Testis (tissue), 2 donors: Measurements from ENCODE around the gene C11orf98.

Experiments used
- POLR2A ChIP-seq: fragments of 450-650 bp; IDR thresholded peaks from one replicate; pipeline ENCODE4 v1.6.1; 2017; ENCODE audit warnings: antibody characterized with exemption, mild to moderate bottlenecking, moderate library complexity
- TF ChIP-seq, protein P1 (sequence below), 3 experiments: fragments of 450-650 bp in 2 of 3; fragments of 200-600 bp in 1 of 3; sonication (generic) in 1 of 3; IDR thresholded peaks; one replicate each; pipeline ENCODE4 v1.5.1; 2016 to 2019; ENCODE audit warnings: antibody characterized with exemption in 3 of 3, mild to moderate bottlenecking in 2 of 3, moderate library complexity in 1 of 3

DNA sequence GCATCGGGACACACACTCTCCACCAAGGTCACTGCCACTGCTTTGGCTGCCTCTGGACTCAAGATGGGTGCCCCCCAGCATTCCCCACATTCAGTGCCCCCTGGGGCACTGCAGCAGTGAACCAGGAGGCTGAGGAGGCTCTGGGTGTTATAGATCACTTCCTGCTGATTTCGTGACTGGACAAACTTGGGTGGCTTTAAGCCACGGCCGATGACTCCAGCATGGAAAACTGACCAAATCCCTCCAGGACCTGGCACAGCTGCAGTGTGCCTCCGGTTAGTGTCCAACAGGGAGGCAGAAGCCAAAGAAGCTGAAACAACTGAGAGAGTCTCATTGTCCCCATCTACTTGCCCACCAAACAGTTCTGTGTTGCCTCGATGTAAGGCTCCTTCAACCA lies 17.4 kb downstream of the C11orf98 start:
- TF ChIP-seq, protein P1, sequence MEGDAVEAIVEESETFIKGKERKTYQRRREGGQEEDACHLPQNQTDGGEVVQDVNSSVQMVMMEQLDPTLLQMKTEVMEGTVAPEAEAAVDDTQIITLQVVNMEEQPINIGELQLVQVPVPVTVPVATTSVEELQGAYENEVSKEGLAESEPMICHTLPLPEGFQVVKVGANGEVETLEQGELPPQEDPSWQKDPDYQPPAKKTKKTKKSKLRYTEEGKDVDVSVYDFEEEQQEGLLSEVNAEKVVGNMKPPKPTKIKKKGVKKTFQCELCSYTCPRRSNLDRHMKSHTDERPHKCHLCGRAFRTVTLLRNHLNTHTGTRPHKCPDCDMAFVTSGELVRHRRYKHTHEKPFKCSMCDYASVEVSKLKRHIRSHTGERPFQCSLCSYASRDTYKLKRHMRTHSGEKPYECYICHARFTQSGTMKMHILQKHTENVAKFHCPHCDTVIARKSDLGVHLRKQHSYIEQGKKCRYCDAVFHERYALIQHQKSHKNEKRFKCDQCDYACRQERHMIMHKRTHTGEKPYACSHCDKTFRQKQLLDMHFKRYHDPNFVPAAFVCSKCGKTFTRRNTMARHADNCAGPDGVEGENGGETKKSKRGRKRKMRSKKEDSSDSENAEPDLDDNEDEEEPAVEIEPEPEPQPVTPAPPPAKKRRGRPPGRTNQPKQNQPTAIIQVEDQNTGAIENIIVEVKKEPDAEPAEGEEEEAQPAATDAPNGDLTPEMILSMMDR (IDR thresholded peaks at IDR 0.05), result no peak
- no peak for TF ChIP-seq POLR2A
